H1 (cell line): ENCODE measurements around the gene MYRF. TPM values are rescaled to one million over a fixed set of nuclear protein-coding genes. Genes with fewer than 3 reads are reported as not detected.

Experiments
- CTCF ChIA-PET: fragments of 300-600 bp; sonication (Branson Sonifier 250); formaldehyde crosslinking; loops from one replicate; lab custom pipeline; 2021; ENCODE audit not compliant: partially characterized antibody; lab: Charles Lee
- POLR2A ChIA-PET: fragments of 300-600 bp; sonication (Branson Sonifier 250); formaldehyde crosslinking; loops from one replicate; lab custom pipeline; 2021; ENCODE audit warnings: inconsistent platforms; ENCODE audit not compliant: partially characterized antibody; lab: Charles Lee
- DNase-seq, 2 experiments: peaks; one replicate each; pipeline versions ENCODE4 v3.0.0 to v3.0.0-alpha.2; 2010 to 2022; ENCODE audit warnings: low spot score in 2 of 2, low read depth in 1 of 2, mixed read lengths in 1 of 2
- FAIRE-seq: peaks from 2 replicates; lab custom pipeline; 2011; peaks lifted over from hg19 to GRCh38; lab: Jason Lieb, UNC
- H2AFZ ChIP-seq: 2 replicates; pipeline ENCODE4 v1.8.1; 2012; ENCODE audit warnings: low read length, inconsistent platforms
- H2AK5ac ChIP-seq: 2 replicates; pipeline ENCODE4 v1.6.1; 2013; ENCODE audit warnings: low read depth, low read length
- H2BK120ac ChIP-seq: replicated peaks from 2 replicates; pipeline ENCODE3; 2013; ENCODE audit warnings: low read depth, low read length, inconsistent platforms
- H2BK12ac ChIP-seq: 2 replicates; pipeline ENCODE4 v1.6.1; 2013; ENCODE audit warnings: low read depth, low read length
- H2BK15ac ChIP-seq: 2 replicates; pipeline ENCODE4 v1.6.1; 2013; ENCODE audit warnings: low read length
- H2BK20ac ChIP-seq: 2 replicates; pipeline ENCODE4 v1.6.1; 2013; ENCODE audit warnings: low read length
- H2BK5ac ChIP-seq: 2 replicates; pipeline ENCODE4 v1.6.1; 2013; ENCODE audit warnings: low read depth, low read length
- H3K14ac ChIP-seq: 2 replicates; pipeline ENCODE4 v1.6.1; 2013; ENCODE audit warnings: inconsistent platforms; ENCODE audit not compliant: insufficient read length
- H3K18ac ChIP-seq: 2 replicates; pipeline ENCODE4 v1.6.1; 2013; ENCODE audit warnings: low read length; ENCODE audit errors: extremely low read depth
- H3K23ac ChIP-seq: 2 replicates; pipeline ENCODE4 v1.6.1; 2013; ENCODE audit warnings: inconsistent platforms; ENCODE audit not compliant: insufficient read length
- H3K23me2 ChIP-seq: 2 replicates; pipeline ENCODE4 v1.6.1; 2013; ENCODE audit warnings: low read depth, low read length
- H3K27ac ChIP-seq: 2 replicates; pipeline ENCODE4 v1.6.1; 2011; ENCODE audit warnings: low read depth, low read length, inconsistent platforms
- H3K27me3 ChIP-seq, 4 experiments: replicated peaks in 1 of 4; 1 replicate in 1 of 4; 2 replicates in 3 of 4; pipeline versions ENCODE4 v1.6.1 to v1.8.1; 2011 to 2013; ENCODE audit warnings: low read length in 3 of 4, mild to moderate bottlenecking in 3 of 4, inconsistent platforms in 2 of 4, mixed read lengths in 2 of 4, moderate library complexity in 1 of 4; ENCODE audit not compliant: control insufficient read depth in 3 of 4, insufficient read depth in 3 of 4; ENCODE audit errors: extremely low read depth in 1 of 4
- H3K36me3 ChIP-seq, 4 experiments: 2 replicates each; pipeline versions ENCODE4 v1.6.1 to v1.8.1; 2011 to 2013; ENCODE audit warnings: mild to moderate bottlenecking in 4 of 4, low read length in 3 of 4, moderate library complexity in 2 of 4, control low read depth in 1 of 4, inconsistent platforms in 1 of 4; ENCODE audit not compliant: insufficient read depth in 4 of 4, control insufficient read depth in 2 of 4
- H3K4ac ChIP-seq: replicated peaks from 2 replicates; pipeline ENCODE3; 2013; ENCODE audit warnings: low read length, low read depth, mixed read lengths, inconsistent platforms; ENCODE audit not compliant: insufficient read length
- H3K4me1 ChIP-seq, 4 experiments: replicated peaks in 1 of 4; 1 replicate in 1 of 4; 2 replicates in 3 of 4; pipeline versions ENCODE4 v1.6.1 to v1.8.1; 2011 to 2013; ENCODE audit warnings: low read length in 3 of 4, inconsistent platforms in 2 of 4, mixed read lengths in 1 of 4; ENCODE audit not compliant: insufficient read depth in 4 of 4, control insufficient read depth in 3 of 4
- H3K4me2 ChIP-seq, 2 experiments: 2 replicates each; pipeline versions ENCODE4 v1.6.1 to v1.8.1; 2011 to 2013; ENCODE audit warnings: low read depth in 2 of 2, low read length in 2 of 2, control low read depth in 1 of 2, inconsistent platforms in 1 of 2, mild to moderate bottlenecking in 1 of 2; ENCODE audit not compliant: insufficient read depth in 1 of 2
- H3K4me3 ChIP-seq, 4 experiments: fragments of 200-600, 300-600 bp in 1 of 4; sonication (generic), shearing (Covaris generic), sonication (Bioruptor Twin) in 1 of 4; 2 replicates each; pipeline versions ENCODE4 v1.5.1 to v1.8.1; 2011 to 2016; ENCODE audit warnings: low read length in 4 of 4, low read depth in 3 of 4, control low read depth in 2 of 4, inconsistent platforms in 2 of 4, mild to moderate bottlenecking in 2 of 4, mixed read lengths in 1 of 4, moderate library complexity in 1 of 4; ENCODE audit not compliant: insufficient read depth in 2 of 4; ENCODE audit errors: extremely low read depth in 1 of 4
- H3K56ac ChIP-seq: replicated peaks from 2 replicates; pipeline ENCODE3; 2013; ENCODE audit warnings: low read depth, mild to moderate bottlenecking, mixed read lengths, low read length, inconsistent platforms; ENCODE audit not compliant: insufficient read length
- H3K79me1 ChIP-seq: 2 replicates; pipeline ENCODE4 v1.6.1; 2013; ENCODE audit warnings: low read depth, low read length, control low read depth
- H3K79me2 ChIP-seq, 2 experiments: 2 replicates each; pipeline versions ENCODE4 v1.6.1 to v1.8.1; 2012 to 2013; ENCODE audit warnings: low read length in 2 of 2, mild to moderate bottlenecking in 2 of 2, inconsistent platforms in 1 of 2; ENCODE audit not compliant: insufficient read depth in 2 of 2, control insufficient read depth in 1 of 2
- H3K9ac ChIP-seq, 4 experiments: replicated peaks in 1 of 4; 1 replicate in 1 of 4; 2 replicates in 3 of 4; pipeline versions ENCODE4 v1.6.1 to v1.8.1; 2011 to 2013; ENCODE audit warnings: low read depth in 3 of 4, low read length in 3 of 4, control low read depth in 2 of 4, mild to moderate bottlenecking in 2 of 4, moderate library complexity in 2 of 4, inconsistent platforms in 1 of 4; ENCODE audit errors: extremely low read depth in 1 of 4
- H3K9me3 ChIP-seq, 2 experiments: 2 replicates each; pipeline versions ENCODE4 v1.6.1 to v1.8.1; 2012 to 2013; ENCODE audit warnings: mild to moderate bottlenecking in 2 of 2, moderate library complexity in 2 of 2, control low read depth in 1 of 2, inconsistent platforms in 1 of 2, low read depth in 1 of 2, low read length in 1 of 2, mixed read lengths in 1 of 2; ENCODE audit not compliant: insufficient read depth in 2 of 2
- H4K20me1 ChIP-seq, 2 experiments: replicated peaks in 1 of 2; 2 replicates each; pipeline versions ENCODE3 to v1.8.1; 2011 to 2013; ENCODE audit warnings: inconsistent platforms in 2 of 2, low read length in 2 of 2, mild to moderate bottlenecking in 1 of 2; ENCODE audit not compliant: insufficient read depth in 2 of 2, control insufficient read depth in 1 of 2
- H4K5ac ChIP-seq: 2 replicates; pipeline ENCODE4 v1.6.1; 2013; ENCODE audit warnings: low read length, low read depth, mixed read lengths, inconsistent platforms; ENCODE audit not compliant: insufficient read length
- H4K8ac ChIP-seq: 2 replicates; pipeline ENCODE4 v1.8.0; 2013; ENCODE audit warnings: mild to moderate bottlenecking, moderate library complexity, low read length, inconsistent platforms; ENCODE audit not compliant: insufficient read depth; ENCODE audit errors: extremely low read depth
- H4K91ac ChIP-seq: replicated peaks from 2 replicates; pipeline ENCODE3; 2013; ENCODE audit warnings: low read length, mixed read lengths, inconsistent platforms; ENCODE audit not compliant: insufficient read length
- CBX8 ChIP-seq: fragments of 300-800, 300-1000 bp; sonication (generic); IDR thresholded peaks from 2 replicates; pipeline ENCODE4 v1.7.1; 2016; ENCODE audit warnings: low read depth, low read length, borderline replicate concordance
- CHD1 ChIP-seq: IDR thresholded peaks from 2 replicates; pipeline ENCODE4 v1.6.1; 2012; ENCODE audit warnings: low read depth, low read length, improper control_type of control experiment
- CHD2 ChIP-seq: IDR thresholded peaks from 2 replicates; pipeline ENCODE4 v1.6.1; 2012; ENCODE audit warnings: low read length, improper control_type of control experiment
- HDAC2 ChIP-seq, 2 experiments: fragments of 300-600 bp in 1 of 2; sonication (generic) in 1 of 2; IDR thresholded peaks; 2 replicates each; pipeline ENCODE4 v1.6.1; 2011 to 2012; ENCODE audit warnings: low read depth in 2 of 2, low read length in 2 of 2, mild to moderate bottlenecking in 2 of 2, moderate library complexity in 2 of 2, borderline replicate concordance in 1 of 2, inconsistent platforms in 1 of 2
- KDM5A ChIP-seq: fragments of 200-600 bp; IDR thresholded peaks from 2 replicates; pipeline ENCODE4 v1.7.1; 2012; ENCODE audit warnings: mild to moderate bottlenecking, low read length, inconsistent platforms, mixed read lengths
- POLR2AphosphoS5 ChIP-seq: IDR thresholded peaks from 2 replicates; pipeline ENCODE4 v1.6.1; 2011; ENCODE audit warnings: low read depth, low read length
- SUZ12 ChIP-seq: fragments of 200-600 bp; sonication (generic); IDR thresholded peaks from 2 replicates; pipeline ENCODE4 v1.6.1; 2012; ENCODE audit warnings: mild to moderate bottlenecking, inconsistent platforms, low read length, moderate library complexity, mixed read lengths
- TBP ChIP-seq: IDR thresholded peaks from 2 replicates; pipeline ENCODE4 v1.6.1; 2011; ENCODE audit warnings: low read depth, low read length, improper control_type of control experiment
- ZNF274 ChIP-seq: IDR thresholded peaks from 2 replicates; pipeline ENCODE4 v1.7.0; 2012; ENCODE audit warnings: low read length, borderline replicate concordance; ENCODE audit errors: extremely low read depth
- WGBS, 2 experiments: shearing (Covaris generic) in 1 of 2; methylation state at CpG; one replicate each; pipeline versions ENCODE4 v1.1.6 to v1.1.7; 2013 to 2015; ENCODE audit warnings: low lambda C conversion rate in 2 of 2, mixed read lengths in 2 of 2, inconsistent platforms in 1 of 2, low coverage in 1 of 2, missing lambda C conversion rate in 1 of 2; ENCODE audit not compliant: insufficient replicate concordance in 2 of 2, insufficient coverage in 1 of 2, insufficient read length in 1 of 2; ENCODE audit errors: extremely low coverage in 1 of 2, missing lambda C conversion rate in 1 of 2; 5-methylcytosine and 5-hydroxymethylcytosine counted together
- polyA plus RNA-seq, 7 experiments: library from polyadenylated mRNA; depleted of rRNA in 3 of 7; stranded (reverse) in 5 of 7; unstranded in 2 of 7; fragments of >200 nt in 5 of 7; fragments of 200-250 nt in 2 of 7; gene quantifications; 1 replicate in 5 of 7; 2 replicates in 1 of 7; 4 replicates in 1 of 7; pipeline versions ENCODE4 v1.2.1 to v1.2.3, GENCODE V29; 2011 to 2013; ENCODE audit warnings: missing spikeins in 2 of 7, mixed read lengths in 2 of 7
- total RNA-seq: library from RNA; stranded (reverse); fragmentation: NEBNext Ultra II Directional; extraction: Animal tissue kit (Norgen Biotek cat#: 25700); gene quantifications from 2 replicates; pipeline ENCODE4 v1.2.1, GENCODE V29; 2021

Gene MYRF
- total and polyA plus RNA-seq, 2 of the 8 experiments (the other 6 are each of a cell fraction or from before 2014, with no cell fraction given), result 6.0 to 6.1 TPM

GRCh38 chr11:61738776-61739175, 13.7 kb upstream of the MYRF start:
- POLR2A ChIA-PET, result interaction anchor here (0.7 to 1.2 kb wide), 3 partner anchors 11 to 72 kb away, joined by 3 to 7 read pairs (median 4); no protein-coding TSS in a partner anchor
- H3K4ac ChIP-seq, result no peak overlapping the region
- H3K27me3 ChIP-seq, result no peaks in the 10 kb centered on the region
- no peaks in the 10 kb centered on the region for H3K9me3 ChIP-seq
- peaks cover 0 to 3% of the 10 kb centered on the region in 2 experiments for H4K20me1 ChIP-seq
- no peak overlapping the region for H2BK5ac ChIP-seq
- no peak overlapping the region for H3K56ac ChIP-seq
- TF ChIP-seq TBP, result no peak
- TF ChIP-seq CBX8, result no peak
- TF ChIP-seq POLR2AphosphoS5, result no peak
- no peak for TF ChIP-seq SUZ12
- TF ChIP-seq ZNF274, result no peak
- no peak for TF ChIP-seq CHD2
- TF ChIP-seq HDAC2 (IDR thresholded peaks at IDR 0.05; ENCODE audit: borderline replicate concordance in 1 of 2, low read depth in 2 of 2, low read length in 2 of 2), result no peak
- TF ChIP-seq CHD1, result no peak
- no peak for TF ChIP-seq KDM5A
- H2BK120ac ChIP-seq, result no peak overlapping the region
- H3K4me1 ChIP-seq, result no peaks in the 10 kb centered on the region; a peak in 2 of 7 replicates
- no peak overlapping the region for H4K8ac ChIP-seq
- H4K91ac ChIP-seq, result no peak overlapping the region
- H3K79me2 ChIP-seq, result no peaks in the 10 kb centered on the region
- no peak overlapping the region for H3K27ac ChIP-seq
- H2BK20ac ChIP-seq, result no peak overlapping the region
- WGBS, 2 experiments, result 81% methylated on average over 2 of the region's 7 CpGs; no CpG with 5 or more reads in 1 of the 2 experiments
- DNase-seq (no peak), FAIRE-seq (no peak)
- H2BK15ac ChIP-seq, result no peak overlapping the region
- H2BK12ac ChIP-seq, result no peak overlapping the region
- peaks cover 0 to 13% (median 0%) of the 10 kb centered on the region in 4 experiments; a peak in 3 of 8 replicates for H3K36me3 ChIP-seq
- H3K23me2 ChIP-seq, result no peaks in the 10 kb centered on the region
- H3K14ac ChIP-seq, result no peak overlapping the region
- H3K79me1 ChIP-seq, result no peaks in the 10 kb centered on the region
- H3K4me2 ChIP-seq, result no peak overlapping the region
- no peak overlapping the region for H4K5ac ChIP-seq
- no peak overlapping the region for H3K9ac ChIP-seq
- no peak overlapping the region for H2AFZ ChIP-seq
- no peak overlapping the region for H3K4me3 ChIP-seq
- no peak overlapping the region for H3K18ac ChIP-seq
- no peak overlapping the region for H3K23ac ChIP-seq
- H2AK5ac ChIP-seq, result no peak overlapping the region
- CTCF ChIA-PET, result interaction anchor here (0.9 to 10.9 kb wide), 14 partner anchors 9 to 101 kb away, joined by 3 to 127 read pairs (median 4); no protein-coding TSS in a partner anchor
